Fibroblast of lung (primary cell): ENCODE data around the gene SCFD2. TPM values are rescaled to one million over a fixed set of nuclear protein-coding genes. Genes with fewer than 3 reads are reported as not detected.
A peak's percentile ranks its signal among the peaks of the same experiment; 100 is the strongest.

Experiments
- DNase-seq, 2 donors: peaks; one replicate each; pipeline versions ENCODE4 v3.0.0 to v3.0.0-alpha.2; 2010; ENCODE audit warnings: low read depth in 2 of 2
- H2AFZ ChIP-seq: 2 replicates; pipeline ENCODE4 v1.5.1; 2012; ENCODE audit warnings: low read length, control low read depth, inconsistent platforms
- H3K27ac ChIP-seq: 2 replicates; pipeline ENCODE4 v1.5.1; 2011; ENCODE audit warnings: low read length, control low read depth; ENCODE audit not compliant: insufficient read depth
- H3K27me3 ChIP-seq: 2 replicates; pipeline ENCODE4 v1.5.1; 2011; ENCODE audit warnings: mild to moderate bottlenecking, low read length; ENCODE audit not compliant: control insufficient read depth, insufficient read depth
- H3K36me3 ChIP-seq: 2 replicates; pipeline ENCODE4 v1.5.1; 2011; ENCODE audit warnings: low read length; ENCODE audit not compliant: control insufficient read depth, insufficient read depth
- H3K4me1 ChIP-seq: 2 replicates; pipeline ENCODE4 v1.5.1; 2011; ENCODE audit warnings: low read length; ENCODE audit not compliant: control insufficient read depth, insufficient read depth; ENCODE audit errors: extremely low read depth
- H3K4me2 ChIP-seq: 2 replicates; pipeline ENCODE4 v1.5.1; 2011; ENCODE audit warnings: low read length, control low read depth; ENCODE audit not compliant: insufficient read depth; ENCODE audit errors: extremely low read depth
- H3K4me3 ChIP-seq, 4 experiments: fragments of 200-600 bp in 1 of 4; sonication (generic) in 1 of 4; replicated peaks in 1 of 4; 2 replicates each; pipeline ENCODE4 v1.5.1; 2011 to 2016; ENCODE audit warnings: low read length in 4 of 4, low read depth in 3 of 4, mild to moderate bottlenecking in 3 of 4, control low read depth in 2 of 4, inconsistent platforms in 1 of 4, mixed read lengths in 1 of 4; ENCODE audit not compliant: insufficient read depth in 1 of 4; ENCODE audit errors: control extremely low read depth in 1 of 4
- H3K79me2 ChIP-seq: 2 replicates; pipeline ENCODE4 v1.5.1; 2012; ENCODE audit warnings: mild to moderate bottlenecking, low read length, inconsistent platforms; ENCODE audit not compliant: control insufficient read depth, insufficient read depth
- H3K9ac ChIP-seq: 2 replicates; pipeline ENCODE4 v1.5.1; 2011; ENCODE audit warnings: mild to moderate bottlenecking, low read length, control low read depth; ENCODE audit not compliant: insufficient read depth
- H3K9me3 ChIP-seq: 2 replicates; pipeline ENCODE4 v1.5.1; 2012; ENCODE audit warnings: low read depth, low read length; ENCODE audit not compliant: control insufficient read depth, insufficient read depth
- H4K20me1 ChIP-seq: 2 replicates; pipeline ENCODE4 v1.5.1; 2011; ENCODE audit warnings: low read length; ENCODE audit not compliant: control insufficient read depth, insufficient read depth; ENCODE audit errors: extremely low read depth
- CTCF ChIP-seq, 2 donors: IDR thresholded peaks in 1 of 2; conservative IDR thresholded peaks in 1 of 2; 1 replicate in 1 of 2; 2 replicates in 1 of 2; pipeline ENCODE4 v1.5.1; 2011 to 2012; ENCODE audit warnings: low read length in 2 of 2, control low read depth in 1 of 2, inconsistent platforms in 1 of 2, low read depth in 1 of 2, mild to moderate bottlenecking in 1 of 2
- EZH2 ChIP-seq: IDR thresholded peaks from 2 replicates; pipeline ENCODE4 v1.5.1; 2012; ENCODE audit warnings: low read length, control low read depth, mild to moderate bottlenecking; ENCODE audit errors: missing control alignments
- polyA plus RNA-seq, 2 donors: library from polyadenylated mRNA; depleted of rRNA in 1 of 2; stranded (reverse) in 1 of 2; unstranded in 1 of 2; fragments of >200 nt; gene quantifications; 2 replicates each; pipeline ENCODE4 v1.2.1, GENCODE V29; 2011 to 2012; ENCODE audit warnings: missing spikeins in 1 of 2
- total RNA-seq: library from RNA; depleted of rRNA; stranded (reverse); fragments of >200 nt; gene quantifications from 2 replicates; pipeline ENCODE4 v1.2.1, GENCODE V29; 2014

SCFD2 gene
- total and polyA plus RNA-seq, 2 donors (not counting 1 experiment from before 2014, with no cell fraction given) = 16.2 to 23.1 TPM

GRCh38 chr4:53233114-53233795 lies 132.6 kb downstream of the SCFD2 start:
- Histone ChIP-seq H3K9me3 (no peaks in the 10 kb centered on the region), H3K27me3 (no peaks in the 10 kb centered on the region)

GRCh38 chr4:53232371-53232770 lies 133.5 kb downstream of the SCFD2 start:
- TF ChIP-seq EZH2 = no peak
- TF ChIP-seq CTCF (conservative IDR thresholded peaks at IDR 0.05 in 1 of 2, IDR thresholded peaks at IDR 0.05 in 1 of 2; ENCODE audit: low read depth in 1 of 2, low read length in 2 of 2) = no peak
- no peaks in the 10 kb centered on the region for H3K4me1 ChIP-seq

More at GRCh38 chr4:53233114-53233795, 132.6 kb downstream of the SCFD2 start:
- TF ChIP-seq EZH2 (no peak), CTCF (conservative IDR thresholded peaks at IDR 0.05 in 1 of 2, IDR thresholded peaks at IDR 0.05 in 1 of 2; ENCODE audit: low read depth in 1 of 2, low read length in 2 of 2) (no peak)
- H3K9ac ChIP-seq = no peak overlapping the region
- H4K20me1 ChIP-seq = no peaks in the 10 kb centered on the region
- H3K4me3 ChIP-seq = no peak overlapping the region
- H3K4me1 ChIP-seq = no peaks in the 10 kb centered on the region
- no peak overlapping the region for H3K27ac ChIP-seq
- H2AFZ ChIP-seq = no peak overlapping the region
- no peaks in the 10 kb centered on the region for H3K79me2 ChIP-seq
- peak; percentile 7 to 74 for DNase-seq
- no peaks in the 10 kb centered on the region for H3K36me3 ChIP-seq
- H3K4me2 ChIP-seq = no peak overlapping the region

GRCh38 chr4:53228036-53228435 lies 137.8 kb downstream of the SCFD2 start:
- Histone ChIP-seq H3K27me3 (no peaks in the 10 kb centered on the region), H4K20me1 (no peaks in the 10 kb centered on the region), H3K27ac (no peak overlapping the region), H3K9ac (no peak overlapping the region), H3K4me3 (no peak overlapping the region), H3K4me1 (no peaks in the 10 kb centered on the region), H3K4me2 (no peak overlapping the region), H3K79me2 (no peaks in the 10 kb centered on the region), H3K9me3 (no peaks in the 10 kb centered on the region), H2AFZ (no peak overlapping the region), H3K36me3 (no peaks in the 10 kb centered on the region)
- no peak for DNase-seq
- TF ChIP-seq EZH2 (no peak), CTCF (conservative IDR thresholded peaks at IDR 0.05 in 1 of 2, IDR thresholded peaks at IDR 0.05 in 1 of 2; ENCODE audit: low read depth in 1 of 2, low read length in 2 of 2) (no peak)

More at GRCh38 chr4:53232371-53232770, 133.5 kb downstream of the SCFD2 start:
- H4K20me1 ChIP-seq = no peaks in the 10 kb centered on the region
- H3K36me3 ChIP-seq = no peaks in the 10 kb centered on the region
- no peaks in the 10 kb centered on the region for H3K79me2 ChIP-seq
- no peak overlapping the region for H3K4me3 ChIP-seq
- no peak overlapping the region for H3K27ac ChIP-seq
- no peaks in the 10 kb centered on the region for H3K27me3 ChIP-seq
- H2AFZ ChIP-seq = no peak overlapping the region
- no peak overlapping the region for H3K9ac ChIP-seq
- H3K9me3 ChIP-seq = no peaks in the 10 kb centered on the region
- DNase-seq = peak in 1 of 2 donors; percentile 23
- H3K4me2 ChIP-seq = no peak overlapping the region
